ENCODE results near the gene INS.

The INS gene

DNA sequence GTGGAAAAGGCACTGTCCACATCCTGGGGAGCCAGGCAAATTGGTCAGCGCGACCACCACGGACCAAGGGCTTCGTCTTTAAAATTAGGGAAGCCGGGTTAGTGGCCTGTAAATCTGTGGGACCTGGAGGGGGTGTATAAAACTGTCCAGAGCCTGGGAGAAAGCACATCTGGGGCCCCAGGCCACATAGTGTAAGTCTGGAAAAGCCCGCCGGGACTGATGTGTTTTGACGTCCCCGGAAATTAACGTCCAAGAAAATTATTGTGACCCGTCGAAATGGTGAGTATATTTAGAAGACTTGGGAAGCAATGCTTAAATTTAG, 17.6 kb downstream of the INS start:
- DNase-seq: no peak

DNA sequence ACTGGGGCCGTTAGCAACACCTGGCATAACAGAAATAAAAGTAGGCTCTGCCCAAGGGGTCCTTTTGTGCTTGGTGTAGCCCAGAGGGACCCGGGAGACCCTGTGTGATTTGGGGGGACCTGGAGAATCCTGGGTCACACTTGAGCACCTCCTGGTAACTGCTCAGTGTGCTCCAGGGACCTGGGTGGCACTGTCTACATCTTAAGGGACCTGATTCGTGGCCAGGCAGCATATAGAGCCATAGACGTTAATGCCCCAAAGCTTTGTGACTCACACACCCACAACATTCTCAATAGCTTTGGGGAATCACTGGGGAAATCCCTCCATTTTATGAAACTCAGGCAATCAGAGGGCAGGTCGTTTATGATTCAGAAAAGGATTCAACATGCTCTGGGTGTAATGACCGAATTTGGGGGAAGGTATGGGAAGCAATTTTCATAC, 18.2 kb downstream of the INS start:
- no peak for DNase-seq

DNA sequence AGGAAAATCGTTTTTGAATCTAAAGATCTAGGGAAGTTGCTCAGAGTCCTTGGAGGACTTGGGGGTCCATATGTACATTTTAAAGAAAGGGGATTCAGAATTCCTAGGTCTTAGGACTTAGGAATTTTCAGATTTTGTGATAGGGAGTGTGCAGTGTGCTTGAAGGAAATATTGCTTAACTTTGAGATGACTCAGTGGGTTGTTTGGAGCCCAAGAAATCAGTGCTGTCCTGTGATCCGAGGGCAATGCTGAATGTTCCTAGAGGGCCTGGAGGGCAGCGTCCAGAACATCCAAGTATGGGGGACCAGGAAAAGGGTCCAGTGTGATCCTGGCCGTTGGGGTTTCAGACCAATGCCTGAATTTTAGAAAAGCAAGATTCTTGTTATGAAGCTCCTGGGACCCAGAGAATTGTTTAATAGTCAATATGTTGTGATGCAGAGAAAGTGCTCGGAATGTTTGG, 18.7 kb downstream of the INS start:
- no peak for DNase-seq

DNA sequence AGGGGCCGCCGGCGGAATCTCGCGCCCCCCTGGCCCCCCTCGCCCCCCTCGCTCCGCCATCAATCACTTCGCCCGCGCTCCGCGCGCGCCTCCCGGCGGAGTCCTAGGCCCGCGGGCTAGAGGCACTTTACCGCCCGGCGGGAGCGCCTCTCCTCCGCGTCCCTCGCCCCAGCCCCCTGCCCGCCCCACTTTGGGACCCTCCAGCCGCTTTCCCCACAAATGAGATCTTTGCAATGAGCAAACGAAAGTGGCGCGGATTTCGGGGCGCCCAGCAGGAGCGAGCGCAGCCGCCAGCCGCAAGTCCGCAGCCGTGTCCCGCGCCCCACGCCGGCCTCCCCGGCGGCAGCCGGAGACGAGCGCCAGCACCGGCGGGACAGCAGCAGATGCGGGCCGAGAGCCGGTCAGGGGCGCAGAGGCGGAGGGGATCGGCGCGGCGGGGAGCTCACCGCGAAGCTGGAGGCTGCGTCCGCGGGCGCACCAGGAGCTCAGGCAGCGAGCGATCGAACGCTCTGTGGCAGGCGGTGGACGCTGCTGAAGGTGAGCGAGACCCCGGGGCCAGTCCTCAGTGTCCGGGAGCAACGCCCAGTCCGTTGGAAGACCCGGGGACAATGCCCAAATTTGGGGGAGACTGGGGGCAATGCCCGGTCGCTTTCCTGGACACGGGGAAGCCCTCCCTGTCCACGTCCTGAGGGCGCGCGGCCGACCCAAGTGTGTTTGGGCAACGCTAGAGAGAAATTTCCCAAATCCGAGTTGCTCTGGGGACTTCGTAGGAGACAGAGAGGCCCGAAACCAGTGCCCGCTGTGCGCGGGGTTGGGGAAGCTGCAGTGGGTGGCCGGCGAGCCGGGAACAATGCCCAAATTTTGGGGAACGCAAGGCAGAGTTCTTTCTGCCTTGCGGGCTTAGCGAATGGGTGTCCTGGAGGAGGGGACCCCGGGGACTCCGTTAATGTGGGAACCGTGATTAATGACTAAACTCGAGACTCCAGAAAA, 20.3 kb downstream of the INS start:
- DNase-seq: no peak

DNA sequence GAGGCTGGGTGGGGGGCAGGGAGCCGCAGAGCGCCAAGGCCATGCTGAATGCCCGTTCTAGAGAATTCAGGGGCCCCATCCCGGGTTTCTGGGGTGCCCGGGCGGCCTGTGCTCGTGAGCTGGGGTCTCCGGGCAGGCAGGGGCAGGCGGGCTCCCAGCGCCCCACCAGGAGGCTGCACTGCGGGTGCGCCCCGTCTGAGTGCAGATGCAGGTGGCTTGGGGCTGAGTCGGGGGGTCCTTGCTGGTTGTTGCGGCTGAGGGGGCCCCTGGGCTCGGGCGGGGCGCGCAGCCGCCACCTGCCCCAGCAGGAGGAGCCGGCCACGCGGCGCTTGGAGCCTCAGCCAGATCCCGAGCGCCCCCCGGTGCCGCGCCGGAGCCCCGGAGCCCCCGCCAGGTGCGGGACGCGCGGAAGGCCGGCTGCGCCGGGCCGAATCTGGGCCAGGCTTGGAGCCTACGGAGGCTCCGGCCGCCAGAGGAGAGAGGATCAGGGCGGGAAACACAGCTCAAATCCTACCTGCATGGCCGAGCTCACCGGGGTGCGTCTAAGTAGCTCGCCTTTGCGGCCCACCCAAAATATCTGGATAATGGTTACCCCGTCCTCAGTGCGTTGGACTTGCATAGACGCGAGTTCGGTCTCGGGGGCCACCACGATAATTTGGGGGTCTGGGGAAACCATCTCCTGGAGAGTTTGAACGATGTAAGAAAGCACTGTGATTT, 21.2 kb downstream of the INS start:
- DNase-seq: no peak

DNA sequence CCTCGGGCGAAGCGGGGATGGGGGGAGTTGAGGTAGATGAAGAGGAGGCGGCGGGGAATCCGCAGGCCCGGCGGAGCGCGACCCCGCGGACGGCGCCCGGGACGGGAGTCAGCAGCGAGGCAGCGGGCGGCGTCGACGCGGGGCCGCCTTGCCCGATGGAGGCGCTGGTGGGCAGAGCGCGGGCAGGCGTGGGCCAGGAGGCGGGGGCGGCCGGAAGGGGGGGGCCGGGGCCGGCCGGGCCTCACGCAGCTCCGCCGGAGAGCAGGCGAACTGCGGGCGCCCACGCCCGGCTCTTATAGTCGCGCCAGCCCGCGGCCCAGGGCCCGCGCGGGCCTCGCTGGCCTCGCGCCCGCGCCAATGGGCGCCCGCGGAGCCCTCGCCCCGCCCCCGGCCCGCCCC, 21.9 kb downstream of the INS start, which contains the start of gene IGF2:
Gene IGF2, minus strand, starts transcription at position 267 of the 399 bp plus-strand sequence. CDS start 3,866 bp downstream, outside the sequence.
- DNase-seq: no peak

DNA sequence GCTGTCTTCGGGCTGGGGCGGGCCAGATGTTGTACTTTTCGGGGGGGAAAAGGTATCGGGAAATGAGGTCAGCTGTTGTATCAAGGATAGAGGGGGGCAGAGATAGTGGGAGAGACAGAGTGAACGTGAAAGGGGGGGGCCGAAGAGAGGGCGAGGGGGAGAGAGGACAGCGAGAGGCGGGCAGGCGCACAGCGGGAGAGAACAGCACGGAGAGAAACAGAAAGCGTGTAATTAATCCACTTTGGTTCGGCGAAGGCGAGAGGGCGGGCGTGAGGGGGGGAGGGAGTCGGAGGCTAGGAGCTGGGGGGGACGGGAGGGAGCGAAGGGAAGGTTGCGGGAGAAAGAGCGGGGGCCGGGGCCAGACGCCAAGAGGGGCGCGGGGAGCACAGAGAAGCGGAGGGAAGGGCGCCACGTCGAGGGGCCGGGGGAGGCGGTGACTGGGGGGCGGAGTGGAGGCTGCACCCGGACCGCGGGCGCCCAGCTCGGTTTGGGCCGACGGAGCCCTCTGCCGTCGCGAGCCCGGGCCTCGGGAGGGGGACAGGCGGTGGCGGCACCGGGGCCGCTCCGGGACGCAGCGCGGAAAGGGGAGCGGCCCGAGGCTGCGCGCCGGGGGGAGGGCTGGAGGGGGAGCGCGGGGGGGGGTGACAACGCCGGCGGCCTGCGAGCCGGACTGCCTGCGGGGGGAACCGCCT, 22.4 kb downstream of the INS start:
- DNase-seq: no peak

DNA sequence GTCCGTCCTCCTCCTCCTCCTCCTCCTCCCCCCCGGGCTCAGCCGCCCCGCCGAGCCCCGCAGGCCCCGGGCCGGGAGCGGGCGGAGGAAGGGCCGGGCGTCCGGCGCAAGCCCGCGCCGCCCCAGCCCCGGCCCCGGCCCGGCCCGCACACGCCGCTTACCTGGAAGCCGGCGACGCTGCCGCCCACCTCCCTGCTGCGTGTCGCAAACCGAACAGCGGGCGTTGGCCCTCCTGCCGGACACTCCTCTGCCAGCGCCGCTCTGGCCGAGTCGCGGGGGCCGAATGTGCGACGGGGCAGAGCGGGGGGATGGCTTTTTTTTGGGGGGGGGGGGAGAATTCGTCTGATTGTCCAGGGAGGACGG, 23.0 kb downstream of the INS start:
- DNase-seq: no peak

DNA sequence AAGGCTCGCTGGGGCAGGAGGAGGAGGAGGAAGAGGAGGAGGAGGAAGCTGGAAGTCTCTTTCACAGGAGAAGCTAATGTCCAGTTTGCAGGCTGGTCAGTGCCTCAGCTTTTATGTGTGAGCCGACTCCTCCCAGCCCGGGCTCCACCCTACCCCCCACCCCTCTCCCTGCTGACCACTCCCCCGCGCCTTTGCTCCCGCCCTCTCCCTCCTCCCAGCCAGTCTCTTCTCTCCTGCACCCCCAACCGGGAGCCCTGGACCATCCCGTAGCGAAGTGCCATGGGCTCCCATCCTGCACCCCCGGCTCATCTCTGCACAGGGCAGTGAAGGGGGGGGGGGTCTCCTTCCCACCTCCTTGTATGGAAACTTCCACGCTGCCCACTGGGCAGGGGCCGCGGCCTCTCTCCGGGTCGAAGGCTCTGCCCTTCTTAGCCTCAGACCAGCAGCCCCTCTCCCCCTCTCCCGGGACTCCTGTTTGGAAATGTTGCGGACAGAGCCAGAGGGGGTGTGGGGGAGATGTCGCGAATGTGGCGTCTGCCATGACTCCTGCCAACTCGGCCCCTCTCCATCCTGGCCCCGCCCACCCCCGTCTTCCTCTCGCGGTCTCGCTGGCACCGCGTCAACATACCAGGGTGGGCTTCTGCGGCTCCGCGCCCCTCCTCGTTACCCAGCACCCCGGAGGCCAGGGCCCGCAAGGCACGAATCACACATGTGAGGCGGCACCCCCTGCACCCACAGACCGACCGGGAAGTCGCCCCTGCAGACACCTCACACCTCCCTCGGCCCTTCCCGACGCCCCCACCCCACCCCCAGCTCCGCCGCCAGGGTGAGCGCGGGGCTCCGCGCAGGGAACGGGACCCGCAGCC, 23.6 kb downstream of the INS start:
- DNase-seq: no peak

DNA sequence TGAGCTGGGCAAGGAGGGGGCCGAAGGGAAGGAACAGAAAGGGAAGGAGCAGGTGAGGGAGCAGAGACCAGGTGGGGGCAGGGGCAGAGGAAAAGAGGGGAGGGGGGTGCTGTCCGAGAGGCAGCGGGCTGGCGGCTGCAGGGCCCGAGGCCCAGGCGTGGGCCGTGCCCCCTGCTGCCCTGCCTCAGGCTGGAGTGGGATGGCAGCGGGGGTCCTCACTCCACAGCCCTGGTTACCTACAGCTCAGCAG, 24.1 kb downstream of the INS start:
- DNase-seq: no peak

DNA sequence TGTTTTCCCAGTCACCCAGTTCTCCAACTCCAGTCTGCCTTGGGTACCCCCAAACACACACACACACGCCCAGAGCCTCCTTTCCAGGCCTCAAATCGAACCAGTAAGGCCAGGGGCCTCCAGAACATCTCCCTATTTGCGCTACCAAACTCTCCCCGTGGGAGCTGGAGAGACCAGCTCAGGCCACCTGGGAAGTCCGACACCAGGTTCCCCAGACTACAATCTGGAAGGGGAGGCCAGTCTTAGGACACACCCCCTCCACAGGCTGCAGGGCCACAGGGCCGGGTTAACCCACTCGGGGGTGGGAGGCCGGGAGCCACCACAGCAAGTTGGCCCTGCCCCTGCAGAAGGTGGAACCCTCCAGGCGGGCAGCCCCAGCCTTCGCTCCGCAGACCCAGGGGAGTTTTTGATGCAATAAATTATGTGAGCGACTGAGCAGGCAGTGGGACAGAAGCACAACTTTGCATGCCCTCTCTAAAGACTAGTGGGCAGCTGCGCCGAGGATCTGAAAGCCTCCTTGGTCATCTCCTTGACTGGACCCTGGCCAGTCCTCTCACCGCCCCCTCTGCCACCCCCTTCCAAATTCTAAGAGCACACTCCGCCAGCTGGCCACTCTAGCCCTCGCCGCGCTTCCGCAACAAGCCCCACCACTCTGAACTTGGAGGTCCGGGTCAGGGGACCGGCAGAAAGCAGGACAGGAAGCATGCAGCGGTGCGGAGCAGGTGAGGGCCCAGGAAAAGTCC, 24.6 kb downstream of the INS start:
- DNase-seq: no peak

DNA sequence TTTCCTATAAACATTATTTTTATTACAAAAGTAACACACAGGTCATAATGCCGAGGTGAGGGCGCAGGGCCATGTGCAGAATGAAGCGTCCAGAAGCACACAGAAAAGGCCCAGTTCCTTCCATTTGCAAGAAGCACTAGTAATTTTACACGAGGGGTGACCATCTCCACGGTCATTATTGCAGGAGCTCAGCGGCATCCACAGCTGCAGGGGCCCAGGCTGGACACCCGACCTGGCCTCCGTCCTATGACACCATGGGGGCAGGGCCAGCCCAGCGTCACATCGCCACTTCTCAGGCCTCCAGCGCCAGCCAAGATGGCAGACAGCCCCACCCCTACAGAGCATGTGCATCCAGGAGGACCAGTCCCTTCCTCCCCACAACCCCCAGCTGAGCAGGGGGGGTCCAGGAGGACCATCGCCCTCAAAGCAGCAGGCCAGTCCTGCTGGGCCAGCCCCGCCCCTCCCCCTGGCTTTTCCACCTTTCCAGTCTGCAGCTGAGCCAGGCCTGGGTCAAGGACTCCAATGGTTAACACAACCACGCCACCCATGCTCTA, 25.3 kb downstream of the INS start:
- no peak for DNase-seq

DNA sequence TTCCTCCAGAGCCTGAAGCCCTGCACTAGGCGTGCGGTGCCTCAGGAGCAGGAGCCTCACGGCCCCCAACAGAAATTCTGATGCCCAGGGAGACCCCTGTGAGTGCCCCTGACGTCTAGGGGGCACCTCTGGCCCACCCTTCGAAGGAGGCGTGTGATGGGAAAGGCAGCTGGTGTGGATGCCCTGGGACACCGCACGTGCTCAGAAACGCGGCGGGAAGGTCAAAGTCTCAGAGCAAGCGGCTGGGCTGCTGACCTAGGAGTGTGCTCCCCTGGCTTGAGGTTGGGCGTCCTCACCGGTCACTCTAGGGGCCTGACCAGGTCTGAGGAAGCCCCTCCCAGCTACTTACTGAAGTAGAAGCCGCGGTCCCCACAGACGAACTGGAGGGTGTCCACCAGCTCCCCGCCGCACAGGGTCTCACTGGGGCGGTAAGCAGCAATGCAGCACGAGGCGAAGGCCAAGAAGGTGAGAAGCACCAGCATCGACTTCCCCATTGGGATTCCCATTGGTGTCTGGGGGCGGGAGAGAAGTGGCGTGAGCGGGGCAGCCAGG, 25.9 kb downstream of the INS start:
- DNase-seq: no peak

DNA sequence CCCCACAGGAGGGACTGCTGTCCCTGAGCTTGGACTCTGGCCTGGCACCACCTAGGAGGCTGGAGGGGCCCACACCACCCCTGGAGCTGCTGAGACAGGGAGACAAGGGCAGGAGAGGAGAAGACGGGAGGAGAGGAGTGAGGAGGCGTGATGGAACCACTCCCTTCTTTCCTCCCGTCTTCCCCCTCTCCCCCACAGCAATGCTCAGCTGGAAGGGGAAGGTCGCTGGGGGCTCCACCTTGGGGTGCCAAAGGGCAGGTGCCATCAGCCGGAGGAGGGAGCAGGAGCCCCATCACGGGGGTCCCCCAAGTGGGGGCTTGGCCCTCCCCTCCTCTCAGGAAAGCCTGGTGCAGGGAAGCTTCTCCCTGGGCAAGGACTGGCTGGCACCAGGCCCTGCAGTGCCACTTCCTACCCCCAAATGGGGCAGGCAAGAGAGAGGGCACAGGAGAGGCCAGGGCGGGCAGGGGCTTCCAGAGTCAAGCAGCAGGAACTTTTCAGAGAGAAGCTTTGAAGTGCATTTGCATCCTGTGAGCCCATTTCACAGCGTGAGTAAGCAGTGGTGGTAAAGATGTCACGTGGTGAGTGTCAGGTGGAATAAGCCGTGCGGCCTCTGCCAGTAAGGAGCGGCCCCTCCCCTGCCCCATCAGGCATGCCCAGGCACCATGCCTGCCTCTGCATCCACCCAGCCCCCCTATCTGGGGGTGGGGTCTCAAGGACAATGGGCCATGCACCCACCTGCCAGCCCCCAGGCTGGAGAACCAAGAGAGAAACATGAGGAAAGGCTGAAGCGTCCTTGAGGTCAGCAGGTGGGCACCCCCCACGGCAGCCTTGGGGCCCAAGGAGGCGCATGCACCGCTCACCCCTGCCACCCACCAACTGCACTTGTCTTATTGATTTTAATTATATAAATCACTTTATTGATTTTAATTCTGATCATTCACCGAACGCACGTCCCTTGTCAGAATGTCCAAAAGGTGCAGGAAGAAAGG, 26.7 kb downstream of the INS start:
- DNase-seq: no peak

DNA sequence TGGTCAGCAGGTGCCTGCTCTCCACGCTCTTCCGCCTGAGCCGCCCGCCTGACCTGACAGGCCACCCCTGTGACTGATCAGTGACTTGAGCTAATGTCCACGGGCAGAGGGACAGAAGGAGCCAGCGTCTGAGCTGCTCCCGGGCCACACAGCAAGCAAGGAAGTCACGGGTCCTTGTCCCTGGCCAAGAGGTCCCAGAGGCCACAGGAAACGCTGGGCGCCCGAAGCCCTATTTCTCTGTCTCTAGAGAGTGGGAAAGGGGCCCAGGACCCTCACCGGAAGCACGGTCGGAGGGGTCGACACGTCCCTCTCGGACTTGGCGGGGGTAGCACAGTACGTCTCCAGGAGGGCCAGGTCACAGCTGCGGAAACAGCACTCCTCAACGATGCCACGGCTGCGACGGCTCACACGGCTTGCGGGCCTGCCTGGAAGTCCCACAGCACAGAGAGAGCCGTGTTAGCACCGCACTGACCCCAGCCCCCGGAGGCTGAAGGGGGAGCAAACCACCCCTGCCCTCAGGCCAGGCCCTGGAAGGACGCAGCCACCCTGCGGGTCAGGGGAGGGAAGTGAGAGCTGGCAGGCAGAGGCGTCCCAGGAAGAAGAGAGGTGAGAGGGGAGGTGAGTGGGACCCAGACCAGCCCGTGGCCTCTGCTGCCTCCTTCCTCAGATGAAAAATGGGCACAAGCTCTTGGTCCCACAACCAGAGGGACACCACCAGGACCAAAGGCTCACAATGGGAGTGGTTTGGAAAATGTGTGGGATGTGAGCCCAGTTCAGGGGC, 27.6 kb downstream of the INS start:
- no peak for DNase-seq

DNA sequence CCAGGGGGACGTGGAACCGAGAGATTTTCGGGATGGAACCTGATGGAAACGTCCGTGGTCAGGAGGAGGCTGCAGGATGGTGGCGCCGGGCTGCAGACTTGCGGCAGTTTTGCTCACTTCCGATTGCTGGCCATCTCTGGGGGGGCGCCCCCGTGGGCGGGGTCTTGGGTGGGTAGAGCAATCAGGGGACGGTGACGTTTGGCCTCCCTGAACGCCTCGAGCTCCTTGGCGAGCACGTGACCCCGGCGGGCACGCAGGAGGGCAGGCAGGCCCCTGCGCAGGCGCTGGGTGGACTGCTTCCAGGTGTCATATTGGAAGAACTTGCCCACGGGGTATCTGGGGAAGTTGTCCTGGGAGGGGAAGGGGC, 28.2 kb downstream of the INS start:
- no peak for DNase-seq

DNA sequence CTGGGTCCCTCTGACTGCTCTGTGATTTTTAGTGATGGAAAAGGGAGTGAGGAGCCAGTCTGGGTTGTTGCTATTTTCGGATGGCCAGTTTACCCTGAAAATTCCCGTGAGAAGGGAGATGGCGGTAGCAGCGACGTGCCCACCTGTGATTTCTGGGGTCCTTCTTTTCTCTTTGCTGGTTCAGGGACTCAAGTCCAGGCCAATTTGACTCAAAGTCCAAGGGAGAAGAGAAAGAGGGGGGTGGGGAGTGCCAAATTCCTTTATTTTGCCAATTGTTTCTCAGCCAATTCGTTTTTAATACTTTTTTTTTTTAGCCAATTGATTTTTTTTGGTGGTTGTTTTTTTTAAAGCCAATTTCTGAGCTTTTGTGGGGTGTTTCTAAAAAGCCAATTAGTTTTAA, 28.8 kb downstream of the INS start:
- DNase-seq: no peak

DNA sequence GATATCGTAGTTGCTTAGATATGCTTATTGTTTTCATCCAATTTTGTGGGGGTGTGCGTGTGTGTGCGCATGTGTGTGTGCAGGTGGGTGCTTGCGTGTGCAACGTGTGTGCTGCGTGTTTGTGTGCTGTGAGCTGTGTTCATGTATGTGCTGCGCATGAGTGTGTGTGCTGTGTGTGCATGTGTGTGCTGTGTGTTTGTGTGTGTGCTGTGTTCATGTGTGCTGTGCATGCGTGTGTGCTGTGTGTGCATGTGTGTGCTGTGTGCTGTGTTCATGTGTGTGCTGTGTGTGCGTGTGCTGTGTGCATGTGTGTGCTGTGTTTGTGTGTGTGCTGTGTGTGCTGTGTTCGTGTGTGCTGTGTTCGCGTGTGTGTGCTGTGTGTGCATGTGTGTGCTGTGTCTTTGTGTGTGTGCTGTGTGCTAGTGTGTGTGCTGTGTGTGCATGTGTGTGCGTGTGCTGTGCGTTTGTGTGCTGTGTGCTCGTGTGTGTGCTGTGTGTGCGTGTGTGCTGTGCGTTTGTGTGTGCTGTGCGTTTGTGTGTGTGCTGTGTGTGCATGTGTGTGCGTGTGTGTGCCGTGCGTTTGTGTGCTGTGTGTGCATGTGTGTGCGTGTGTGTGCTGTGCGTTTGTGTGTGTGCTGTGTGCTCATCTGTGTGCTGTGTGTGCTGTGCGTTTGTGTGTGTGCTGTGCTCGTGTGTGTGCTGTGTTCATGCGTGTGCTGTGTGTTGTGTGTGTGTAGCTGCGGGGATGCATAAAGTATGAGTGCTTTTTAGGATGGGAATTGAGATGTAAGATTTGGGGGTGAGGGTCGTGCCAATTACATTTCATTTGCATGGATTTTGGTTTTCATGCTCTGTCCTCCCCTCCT, 29.4 kb downstream of the INS start:
- DNase-seq: no peak
